MCF 10A (cell line): ENCODE results near the gene UTY. TPM values are rescaled to one million over a fixed set of nuclear protein-coding genes. Genes with fewer than 3 reads are reported as not detected.

ENCODE experiments used
- BruUV-seq: library from RNA; stranded (reverse); fragments of 400-500 nt; replicated peaks from 2 replicates; lab custom pipeline; 2021; lab: Mats Ljungman, UMichigan
- CTCF ChIA-PET: fragments of 300-600 bp; sonication (Branson Sonifier 250); formaldehyde crosslinking; extraction: SDS; loops from one replicate; lab custom pipeline; 2021; ENCODE audit warnings: antibody characterized with exemption, inconsistent platforms; lab: Yijun Ruan, JAX
- POLR2A ChIA-PET: fragments of 300-600, 350-650 bp; sonication (Branson Sonifier 250); formaldehyde crosslinking; extraction: SDS; loops from one replicate; lab custom pipeline; 2020; ENCODE audit warnings: antibody characterized with exemption, inconsistent platforms; lab: Yijun Ruan, JAX
- DNase-seq: peaks from one replicate; pipeline ENCODE4 v3.0.0-alpha.2; 2018; ENCODE audit not compliant: unreplicated experiment
- H3K27ac Mint-ChIP-seq: one replicate; pipeline ENCODE4 v1.8.0; 2022; ENCODE audit warnings: mild to moderate bottlenecking, low read depth, mixed read lengths; ENCODE audit not compliant: unreplicated experiment
- H3K27me3 Mint-ChIP-seq: one replicate; pipeline ENCODE4 v1.8.0; 2022; ENCODE audit warnings: mixed read lengths; ENCODE audit not compliant: insufficient read depth, unreplicated experiment
- H3K36me3 Mint-ChIP-seq: one replicate; pipeline ENCODE4 v1.8.0; 2022; ENCODE audit warnings: mild to moderate bottlenecking, moderate library complexity, mixed read lengths; ENCODE audit not compliant: insufficient read depth, unreplicated experiment
- H3K4me1 Mint-ChIP-seq: one replicate; pipeline ENCODE4 v1.8.0; 2022; ENCODE audit warnings: mixed read lengths; ENCODE audit not compliant: insufficient read depth, unreplicated experiment
- H3K4me3 Mint-ChIP-seq: one replicate; pipeline ENCODE4 v1.8.0; 2022; ENCODE audit warnings: mild to moderate bottlenecking, moderate library complexity, mixed read lengths; ENCODE audit not compliant: unreplicated experiment
- H3K9me3 Mint-ChIP-seq: one replicate; pipeline ENCODE4 v1.8.0; 2022; ENCODE audit warnings: mixed read lengths; ENCODE audit not compliant: unreplicated experiment
- CTCF ChIP-seq: fragments of 200-600 bp; IDR thresholded peaks from one replicate; pipeline ENCODE4 v1.8.0; 2022; ENCODE audit warnings: antibody characterized with exemption, mild to moderate bottlenecking; ENCODE audit not compliant: unreplicated experiment
- intact Hi-C: fragments of 100-400 bp; cut with micrococcal nuclease; formaldehyde crosslinking; loops from 2 replicates; pipeline ENCODE4 v1.14.1; 2022
- total RNA-seq: library from RNA; stranded (reverse); gene quantifications from 2 replicates; pipeline ENCODE4 v1.2.3, GENCODE V29; 2022

UTY gene
- total RNA-seq, 1 experiment from 2014 or later, result not detected

GRCh38 chrY:13370245-13370644, 109.6 kb downstream of the UTY start:
- POLR2A ChIA-PET, result no interaction called here
- Mint-ChIP-seq H3K27ac (no peak overlapping the region), H3K4me3 (no peak overlapping the region), H3K9me3 (no peaks in the 10 kb centered on the region), H3K4me1 (no peaks in the 10 kb centered on the region), H3K36me3 (no peaks in the 10 kb centered on the region), H3K27me3 (no peaks in the 10 kb centered on the region)
- BruUV-seq, result no TSS peak
- intact Hi-C loops, result no loop called here
- no peak for DNase-seq
- CTCF ChIA-PET, result no interaction called here
- TF ChIP-seq CTCF, result no peak

GRCh38 chrY:13368513-13368845, 111.4 kb downstream of the UTY start:
- Mint-ChIP-seq H3K36me3 (no peaks in the 10 kb centered on the region), H3K27me3 (no peaks in the 10 kb centered on the region), H3K4me3 (no peak overlapping the region), H3K27ac (no peak overlapping the region), H3K9me3 (no peaks in the 10 kb centered on the region), H3K4me1 (no peaks in the 10 kb centered on the region)
- BruUV-seq, result no TSS peak
- DNase-seq, result no peak
- CTCF ChIA-PET, result no interaction called here
- no peak for TF ChIP-seq CTCF
- POLR2A ChIA-PET, result no interaction called here
- intact Hi-C loops, result no loop called here

- CTCF ChIA-PET, result no interaction called here
These were observed 116.2 kb downstream of the UTY start for GRCh38 chrY:13363641-13364040.

GRCh38 chrY:13362662-13363061, 117.2 kb downstream of the UTY start:
- no peaks in the 10 kb centered on the region for H3K4me1 Mint-ChIP-seq
- H3K36me3 Mint-ChIP-seq, result no peaks in the 10 kb centered on the region
- TF ChIP-seq CTCF, result no peak
- ChIA-PET CTCF (no interaction called here), POLR2A (no interaction called here)
- no peaks in the 10 kb centered on the region for H3K27me3 Mint-ChIP-seq
- no peak for DNase-seq
- no peaks in the 10 kb centered on the region for H3K9me3 Mint-ChIP-seq
- H3K27ac Mint-ChIP-seq, result no peak overlapping the region
- intact Hi-C loops, result no loop called here
- no TSS peak for BruUV-seq
- H3K4me3 Mint-ChIP-seq, result no peak overlapping the region

More at GRCh38 chrY:13363641-13364040, 116.2 kb downstream of the UTY start:
- no peak for DNase-seq
- Mint-ChIP-seq H3K27ac (no peak overlapping the region), H3K9me3 (no peaks in the 10 kb centered on the region), H3K27me3 (no peaks in the 10 kb centered on the region), H3K4me3 (no peak overlapping the region), H3K36me3 (no peaks in the 10 kb centered on the region), H3K4me1 (no peaks in the 10 kb centered on the region)
- TF ChIP-seq CTCF, result no peak
- POLR2A ChIA-PET, result no interaction called here
- intact Hi-C loops, result no loop called here
- BruUV-seq, result no TSS peak
